BLaER1 (cell line): ENCODE data around the gene ASGR1.

Experiments used
- H3K27ac ChIP-seq: shearing (Covaris generic); formaldehyde crosslinking; 2 replicates; pipeline ENCODE4 v1.8.1; 2022
- H3K27me3 ChIP-seq: shearing (Covaris generic); formaldehyde crosslinking; 2 replicates; pipeline ENCODE4 v1.8.1; 2022
- H3K36me3 ChIP-seq: shearing (Covaris generic); formaldehyde crosslinking; 2 replicates; pipeline ENCODE4 v1.8.1; 2022
- H3K4me1 ChIP-seq: shearing (Covaris generic); formaldehyde crosslinking; 2 replicates; pipeline ENCODE4 v1.8.1; 2022
- H3K4me2 ChIP-seq: shearing (Covaris generic); formaldehyde crosslinking; 2 replicates; pipeline ENCODE4 v1.8.1; 2022
- H3K4me3 ChIP-seq: shearing (Covaris generic); formaldehyde crosslinking; 2 replicates; pipeline ENCODE4 v1.8.1; 2022
- H3K9ac ChIP-seq: shearing (Covaris generic); formaldehyde crosslinking; 2 replicates; pipeline ENCODE4 v1.8.1; 2022
- H3K9me3 ChIP-seq: shearing (Covaris generic); formaldehyde crosslinking; 2 replicates; pipeline ENCODE4 v1.8.1; 2022
- H4K20me1 ChIP-seq: shearing (Covaris generic); formaldehyde crosslinking; 2 replicates; pipeline ENCODE4 v1.8.1; 2022
- Cebpa-rat ChIP-seq: shearing (Covaris generic); IDR thresholded peaks from 2 replicates; pipeline ENCODE4 v1.8.1; 2022

Gene ASGR1

DNA sequence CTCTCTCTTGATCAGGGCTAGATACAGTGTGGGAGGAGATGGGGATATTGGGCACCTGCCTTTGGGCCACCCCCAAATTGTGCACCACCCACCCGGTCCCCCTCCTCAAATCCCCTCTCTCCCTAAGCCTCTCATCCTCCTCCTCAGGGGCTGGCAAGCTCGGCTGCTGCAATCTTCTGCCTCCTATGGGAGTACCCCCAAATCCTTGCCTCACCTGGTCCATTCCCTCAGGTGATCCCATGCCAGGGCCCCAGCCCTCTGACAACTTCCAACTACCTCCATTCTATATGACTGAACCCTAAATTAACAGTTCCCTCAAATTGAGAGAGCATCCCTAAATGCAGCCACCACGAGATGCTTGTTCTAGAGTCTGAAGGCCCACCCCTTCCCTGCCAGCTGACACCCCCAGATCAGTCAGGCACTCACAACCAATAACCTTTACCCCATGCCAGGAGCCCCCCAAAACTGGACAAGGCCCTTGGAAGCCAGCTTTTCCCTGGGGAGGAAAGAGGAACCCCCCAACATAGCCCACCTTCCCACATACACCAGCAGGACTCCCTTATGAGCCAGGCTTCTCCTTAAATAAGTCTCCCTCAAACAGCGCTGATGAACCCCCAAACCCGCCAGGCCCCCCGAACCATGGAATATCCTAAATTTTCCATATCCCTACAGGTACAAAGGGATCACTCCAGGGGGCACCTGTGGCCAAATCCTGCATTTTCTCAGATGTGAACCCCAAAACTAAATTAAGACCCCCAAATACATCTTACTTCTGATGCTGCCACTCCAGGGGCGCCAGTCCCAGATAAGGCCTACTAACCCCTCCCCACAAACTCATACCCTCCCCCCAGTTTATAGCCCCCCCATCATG lies 37.3 kb upstream of the ASGR1 start:
- H3K9me3 ChIP-seq, result no peaks in the 10 kb centered on the region
- peak overlapping the region; percentile 99 for H3K4me2 ChIP-seq
- H3K4me1 ChIP-seq, result peaks cover 79% of the 10 kb centered on the region
- peaks cover 5% of the 10 kb centered on the region for H3K36me3 ChIP-seq
- peaks cover 47% of the 10 kb centered on the region for H4K20me1 ChIP-seq
- H3K4me3 ChIP-seq, result peak overlapping the region; percentile 71
- H3K27me3 ChIP-seq, result no peaks in the 10 kb centered on the region
- peak overlapping the region; percentile 56 for H3K27ac ChIP-seq
- TF ChIP-seq Cebpa-rat, result no peak
- H3K9ac ChIP-seq, result peak overlapping the region; percentile 75

DNA sequence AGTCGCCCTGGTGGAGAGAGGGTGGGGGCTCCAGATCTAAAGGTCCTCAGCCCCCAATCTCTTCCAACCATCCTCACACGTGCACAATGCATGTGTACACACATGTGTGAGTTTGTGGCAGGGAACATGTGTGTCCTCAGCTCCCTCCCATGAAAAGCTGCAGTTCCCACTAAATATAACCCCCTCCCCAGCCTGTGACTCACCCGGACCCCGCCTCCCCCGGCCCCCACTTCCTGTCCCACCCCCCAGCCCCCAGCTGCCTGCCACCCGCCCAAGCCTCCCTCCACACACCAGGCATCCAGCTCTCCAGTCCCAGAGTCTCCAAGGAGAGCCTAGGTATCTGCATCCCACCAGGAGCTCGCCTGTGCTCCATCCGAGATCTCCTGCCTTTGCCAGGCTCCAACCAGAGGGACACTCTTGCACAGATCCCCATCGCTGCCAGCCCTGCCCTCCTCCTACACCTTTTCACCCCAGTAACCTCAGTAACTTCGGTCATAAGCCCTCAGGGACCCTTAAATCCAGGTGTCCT lies 36.5 kb upstream of the ASGR1 start:
- Histone ChIP-seq H4K20me1 (peaks cover 44% of the 10 kb centered on the region), H3K9ac (peak overlapping the region; percentile 75), H3K9me3 (no peaks in the 10 kb centered on the region), H3K27ac (peak overlapping the region; percentile 56), H3K4me3 (peak overlapping the region; percentile 71), H3K36me3 (no peaks in the 10 kb centered on the region), H3K4me1 (peaks cover 72% of the 10 kb centered on the region), H3K27me3 (no peaks in the 10 kb centered on the region), H3K4me2 (peak overlapping the region; percentile 99)
- no peak for TF ChIP-seq Cebpa-rat

DNA sequence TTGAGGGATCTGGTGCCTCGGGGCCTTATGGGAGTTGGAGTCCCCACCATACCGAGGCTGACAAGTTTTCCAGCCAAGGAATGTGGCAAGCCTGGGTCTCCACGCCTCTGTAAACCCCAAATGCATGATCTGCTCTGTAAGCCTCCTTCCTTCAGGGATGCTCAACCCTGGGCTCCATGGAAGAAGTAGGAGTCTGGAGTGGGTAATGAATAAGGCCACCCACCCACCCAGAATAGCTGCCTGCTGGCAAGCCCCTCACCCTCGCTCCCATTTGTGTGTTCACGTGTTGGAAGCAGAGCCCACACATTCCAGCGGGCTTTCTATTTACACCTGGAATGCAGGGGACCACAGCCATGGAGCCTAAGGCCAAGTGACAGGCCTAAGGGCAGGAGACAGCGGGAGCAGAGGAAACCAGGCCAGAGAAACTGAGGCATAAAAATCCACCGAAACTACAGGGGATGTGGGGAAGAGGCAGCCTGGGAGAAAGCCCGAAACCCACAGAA lies 36.0 kb upstream of the ASGR1 start:
- Histone ChIP-seq H3K27ac (peak overlapping the region; percentile 45; the same call in 1 of the 2 replicates), H3K4me3 (peak overlapping the region; percentile 66), H3K9ac (peak overlapping the region; percentile 34), H3K4me2 (peak overlapping the region; percentile 99), H3K4me1 (peaks cover 66% of the 10 kb centered on the region), H3K9me3 (no peaks in the 10 kb centered on the region), H3K27me3 (no peaks in the 10 kb centered on the region), H3K36me3 (peaks cover 5% of the 10 kb centered on the region), H4K20me1 (peaks cover 44% of the 10 kb centered on the region)
- no peak for TF ChIP-seq Cebpa-rat

- Histone ChIP-seq H3K9ac (peak overlapping the region; percentile 67; the same call in 1 of the 2 replicates), H3K9me3 (no peaks in the 10 kb centered on the region), H3K4me2 (peak overlapping the region; percentile 99), H3K27me3 (no peaks in the 10 kb centered on the region), H4K20me1 (peaks cover 47% of the 10 kb centered on the region), H3K4me1 (peaks cover 65% of the 10 kb centered on the region), H3K27ac (peak overlapping the region; percentile 61), H3K36me3 (peaks cover 9% of the 10 kb centered on the region), H3K4me3 (peak overlapping the region; percentile 66)
- TF ChIP-seq Cebpa-rat, result no peak
Measured at GRCh38 chr17:7214300-7215135, 35.3 kb upstream of the ASGR1 start.

DNA sequence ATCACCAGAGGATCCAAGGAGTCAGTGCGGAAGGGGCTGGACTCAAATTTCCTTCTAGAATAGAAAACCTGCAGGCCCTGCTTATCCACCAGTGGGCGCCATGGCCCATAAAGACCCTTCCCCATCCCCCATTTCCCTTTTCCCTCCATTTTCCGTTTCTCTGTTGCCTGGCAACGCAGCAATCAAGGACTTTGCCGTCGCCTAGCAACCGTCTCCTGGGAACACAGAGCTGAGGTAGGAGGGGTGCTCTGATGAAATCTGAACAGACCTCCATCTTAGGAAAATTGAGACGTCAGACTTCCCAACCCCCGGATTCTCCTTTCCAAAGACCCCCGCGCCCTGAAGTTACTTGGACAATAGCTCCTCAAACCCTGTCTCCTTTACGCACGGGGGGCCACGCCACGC lies 34.7 kb upstream of the ASGR1 start:
- Histone ChIP-seq H4K20me1 (peaks cover 53% of the 10 kb centered on the region), H3K27me3 (no peaks in the 10 kb centered on the region), H3K4me3 (peak overlapping the region; percentile 66), H3K4me2 (peak overlapping the region; percentile 99), H3K36me3 (peaks cover 15% of the 10 kb centered on the region), H3K9me3 (no peaks in the 10 kb centered on the region), H3K4me1 (peaks cover 65% of the 10 kb centered on the region), H3K9ac (peak overlapping the region; percentile 67; the same call in 1 of the 2 replicates), H3K27ac (peak overlapping the region; percentile 61)
- TF ChIP-seq Cebpa-rat, result peak; percentile 49; the same call in 1 of the 2 replicates

DNA sequence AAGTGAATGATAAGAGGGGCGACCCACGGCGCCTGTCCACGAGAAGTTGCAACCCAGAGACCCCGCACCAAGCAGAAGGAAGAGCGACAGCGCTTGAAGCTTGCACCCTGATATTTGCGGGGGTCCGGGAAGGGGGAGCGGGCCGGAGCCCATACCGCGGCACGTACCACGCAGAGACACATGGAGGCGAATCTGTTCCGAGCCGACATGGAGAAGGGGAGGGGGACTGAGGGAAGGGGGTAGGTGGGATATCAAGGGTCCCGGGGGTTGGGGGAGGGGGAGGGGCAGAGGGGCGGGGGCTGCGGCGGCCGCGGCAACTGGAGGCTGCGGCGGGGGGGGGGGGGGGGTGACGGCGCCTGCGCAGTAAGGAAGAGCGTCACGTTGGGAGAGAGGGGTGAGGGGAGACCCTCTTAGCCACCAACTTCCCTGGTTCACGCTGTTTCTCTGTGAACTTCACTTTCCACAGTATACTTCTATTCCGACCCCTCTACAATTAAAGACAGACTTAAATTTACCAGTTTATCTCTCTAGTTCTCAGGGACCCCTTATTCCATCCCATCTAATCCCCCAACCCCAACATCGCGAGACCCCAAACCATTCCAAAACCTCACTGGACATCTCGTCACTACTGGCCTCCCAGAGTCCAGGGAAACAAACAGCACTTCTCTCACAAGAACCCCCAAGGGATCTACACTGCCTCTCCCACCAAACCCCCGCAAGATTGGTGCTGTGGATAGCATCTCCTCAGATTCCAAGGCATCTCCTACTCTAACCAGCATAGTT lies 32.5 kb upstream of the ASGR1 start:
- Histone ChIP-seq H3K9me3 (no peaks in the 10 kb centered on the region), H3K4me3 (no peak overlapping the region), H3K4me1 (peaks cover 66% of the 10 kb centered on the region), H3K27me3 (no peaks in the 10 kb centered on the region), H3K36me3 (peaks cover 24% of the 10 kb centered on the region), H3K27ac (0 out of 2 replicates have a peak overlapping the region, but pooled peaks have one; percentile 8), H3K4me2 (peak overlapping the region; percentile 63), H4K20me1 (peaks cover 71% of the 10 kb centered on the region), H3K9ac (no peak overlapping the region)
- no peak for TF ChIP-seq Cebpa-rat

DNA sequence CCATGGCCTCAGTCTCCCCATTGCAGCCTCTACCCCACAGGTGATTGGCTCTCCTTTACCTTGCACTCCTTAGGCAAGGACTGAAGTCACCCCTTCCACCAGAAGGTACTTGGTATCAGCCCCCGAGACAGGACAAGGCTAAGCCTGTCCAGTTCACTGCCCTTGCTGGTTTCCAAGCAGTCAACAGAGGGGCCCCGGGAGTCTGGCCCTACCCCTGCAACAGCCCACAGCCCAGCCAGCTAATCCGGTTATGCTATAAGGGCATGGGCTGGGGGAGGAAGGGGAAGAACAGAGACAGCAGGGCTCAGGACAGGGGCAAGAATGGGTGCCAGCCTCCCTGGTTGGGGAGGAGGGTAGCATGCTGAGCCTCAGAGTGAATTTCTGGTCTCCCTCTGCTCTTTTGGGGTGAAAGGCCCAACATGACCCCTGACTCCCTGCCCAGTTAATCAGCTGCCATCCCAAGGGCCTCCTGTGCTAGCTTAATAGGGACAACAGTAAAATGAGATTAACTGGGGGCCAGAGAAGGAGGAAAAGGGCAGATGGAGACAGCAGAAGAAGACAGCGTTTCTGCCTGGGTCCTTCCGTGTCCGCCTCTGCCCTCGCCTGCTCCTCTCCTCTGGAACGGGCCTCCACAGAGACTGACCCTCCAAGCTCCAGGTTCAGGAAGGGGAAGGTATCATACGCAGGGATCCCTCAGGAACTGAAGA lies 29.7 kb upstream of the ASGR1 start:
- Histone ChIP-seq H3K4me2 (no peak overlapping the region), H3K27ac (no peak overlapping the region), H3K9ac (peak overlapping the region; percentile 41; the same call in 1 of the 2 replicates), H3K9me3 (no peaks in the 10 kb centered on the region), H3K4me3 (no peak overlapping the region), H3K27me3 (no peaks in the 10 kb centered on the region), H4K20me1 (peaks cover 69% of the 10 kb centered on the region; the same call in 1 of the 2 replicates), H3K4me1 (peaks cover 72% of the 10 kb centered on the region), H3K36me3 (peaks cover 27% of the 10 kb centered on the region)
- TF ChIP-seq Cebpa-rat, result no peak

DNA sequence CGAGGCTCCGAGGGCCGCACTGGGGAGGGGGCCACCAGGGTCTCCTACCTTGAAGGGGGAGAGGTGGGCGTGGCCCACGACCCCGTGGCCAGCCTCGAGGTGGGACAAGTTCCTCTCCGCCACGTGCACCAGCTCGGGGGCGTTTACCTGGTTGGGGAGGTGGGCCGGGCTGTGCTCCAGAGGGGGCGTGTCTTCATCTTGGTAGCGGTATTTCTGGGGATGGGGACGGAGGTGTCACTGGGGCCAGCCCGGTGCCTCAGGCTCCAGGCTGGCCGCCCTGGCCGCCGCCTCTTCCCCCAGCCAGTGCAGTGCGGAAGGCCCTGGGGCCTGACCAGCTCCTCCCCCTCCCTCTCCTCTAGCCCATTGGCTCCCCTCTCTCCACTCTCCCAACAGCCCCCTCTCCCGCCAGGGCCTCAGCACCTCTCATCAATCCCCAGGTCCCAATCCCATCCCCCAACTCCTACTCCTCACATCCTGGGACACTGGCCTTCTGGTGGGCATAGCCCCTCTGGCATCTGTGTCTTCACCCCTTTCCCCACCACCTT lies 28.9 kb upstream of the ASGR1 start:
- Histone ChIP-seq H3K9me3 (no peaks in the 10 kb centered on the region), H3K9ac (no peak overlapping the region), H3K4me2 (no peak overlapping the region), H3K27ac (no peak overlapping the region), H3K4me3 (no peak overlapping the region), H3K4me1 (peaks cover 64% of the 10 kb centered on the region), H3K36me3 (peaks cover 35% of the 10 kb centered on the region), H4K20me1 (peaks cover 67% of the 10 kb centered on the region; the same call in 1 of the 2 replicates), H3K27me3 (no peaks in the 10 kb centered on the region)
- no peak for TF ChIP-seq Cebpa-rat
